ENCODE data around the gene DISC1.

- TF ChIP-seq, protein P1, sequence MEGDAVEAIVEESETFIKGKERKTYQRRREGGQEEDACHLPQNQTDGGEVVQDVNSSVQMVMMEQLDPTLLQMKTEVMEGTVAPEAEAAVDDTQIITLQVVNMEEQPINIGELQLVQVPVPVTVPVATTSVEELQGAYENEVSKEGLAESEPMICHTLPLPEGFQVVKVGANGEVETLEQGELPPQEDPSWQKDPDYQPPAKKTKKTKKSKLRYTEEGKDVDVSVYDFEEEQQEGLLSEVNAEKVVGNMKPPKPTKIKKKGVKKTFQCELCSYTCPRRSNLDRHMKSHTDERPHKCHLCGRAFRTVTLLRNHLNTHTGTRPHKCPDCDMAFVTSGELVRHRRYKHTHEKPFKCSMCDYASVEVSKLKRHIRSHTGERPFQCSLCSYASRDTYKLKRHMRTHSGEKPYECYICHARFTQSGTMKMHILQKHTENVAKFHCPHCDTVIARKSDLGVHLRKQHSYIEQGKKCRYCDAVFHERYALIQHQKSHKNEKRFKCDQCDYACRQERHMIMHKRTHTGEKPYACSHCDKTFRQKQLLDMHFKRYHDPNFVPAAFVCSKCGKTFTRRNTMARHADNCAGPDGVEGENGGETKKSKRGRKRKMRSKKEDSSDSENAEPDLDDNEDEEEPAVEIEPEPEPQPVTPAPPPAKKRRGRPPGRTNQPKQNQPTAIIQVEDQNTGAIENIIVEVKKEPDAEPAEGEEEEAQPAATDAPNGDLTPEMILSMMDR (IDR thresholded peaks at IDR 0.05; ENCODE audit: insufficient read depth, low read length, poor library complexity, severe bottlenecking), result no peak
- no peak for TF ChIP-seq EZH2phosphoT487 (conservative IDR thresholded peaks at IDR 0.05; ENCODE audit: low read length)
Measured at GRCh38 chr1:231616667-231617066, 9.9 kb upstream of the DISC1 start.
